CD4-positive, alpha-beta T cell treated with Interleukin-2 at 100 ng/mL for 4 hours (primary cell): ENCODE measurements around the gene SPATA13.
"Not testable (repeated sequence)": the region's sequence is repeated elsewhere in the genome, so short reads cannot be mapped to it uniquely, and the experiment has no call there.

ENCODE experiments used
- DNase-seq: peaks from one replicate; pipeline ENCODE4 v3.0.0-alpha.2; 2020; ENCODE audit warnings: low spot score

Gene SPATA13

DNA sequence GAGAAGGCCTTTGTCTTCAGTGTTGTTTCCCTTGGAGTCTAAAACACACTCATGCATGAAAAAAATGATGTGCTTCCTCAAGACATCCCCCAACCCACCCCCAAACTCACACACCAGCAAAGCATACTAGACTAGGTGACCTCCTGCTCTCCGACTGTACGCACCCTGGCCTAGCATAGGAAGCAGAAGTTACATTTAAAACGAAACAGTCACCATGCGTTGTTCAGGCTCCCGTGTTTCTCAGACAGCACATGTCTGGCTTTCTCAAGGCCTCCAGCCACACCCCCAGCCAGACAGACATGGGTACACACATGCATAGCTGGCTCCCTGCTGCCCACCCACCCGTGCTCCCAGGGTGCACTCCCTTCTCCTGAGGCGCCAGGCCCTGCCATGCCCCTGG lies 120.2 kb downstream of the SPATA13 start:
- no peak for DNase-seq

DNA sequence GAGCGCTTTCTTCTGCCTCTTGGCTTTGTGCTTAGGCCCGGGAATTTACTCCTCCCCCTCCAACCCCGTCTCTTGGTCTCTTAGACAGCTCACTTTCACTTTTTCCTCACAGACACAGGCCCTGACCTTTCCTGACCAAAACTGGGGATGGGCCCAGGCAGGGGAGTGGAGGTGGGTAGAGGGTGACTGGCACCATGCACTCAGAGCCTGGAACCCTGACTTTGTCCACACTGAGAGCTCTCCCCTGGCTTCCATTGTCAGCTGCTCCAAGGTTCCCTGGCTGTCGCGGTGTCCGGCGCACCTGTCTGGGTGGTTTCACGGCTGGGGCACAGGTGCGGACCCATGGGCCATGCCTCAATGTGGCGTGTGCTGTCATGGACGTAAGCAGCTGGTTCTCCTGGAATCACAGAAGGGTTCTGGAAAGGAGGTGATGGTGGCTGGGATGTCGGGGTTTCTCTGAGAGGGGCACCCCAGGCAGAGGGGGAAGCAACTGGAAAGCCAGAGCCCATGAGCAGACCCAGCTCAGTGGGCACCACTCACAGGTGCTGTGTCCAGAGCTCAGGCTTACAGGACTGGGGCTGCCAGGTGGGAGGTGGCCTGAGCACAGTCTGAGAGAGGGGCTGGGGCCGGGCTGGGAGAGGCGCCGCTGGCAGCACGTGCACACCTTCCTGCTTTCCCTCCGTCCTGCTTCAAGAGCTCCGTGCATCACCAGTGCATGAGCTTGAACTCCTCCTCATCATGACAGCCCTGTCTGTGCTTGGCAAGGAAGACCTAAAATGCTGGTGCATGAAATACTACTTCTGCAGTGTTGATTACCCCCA lies 120.9 kb downstream of the SPATA13 start:
- DNase-seq: no peak

DNA sequence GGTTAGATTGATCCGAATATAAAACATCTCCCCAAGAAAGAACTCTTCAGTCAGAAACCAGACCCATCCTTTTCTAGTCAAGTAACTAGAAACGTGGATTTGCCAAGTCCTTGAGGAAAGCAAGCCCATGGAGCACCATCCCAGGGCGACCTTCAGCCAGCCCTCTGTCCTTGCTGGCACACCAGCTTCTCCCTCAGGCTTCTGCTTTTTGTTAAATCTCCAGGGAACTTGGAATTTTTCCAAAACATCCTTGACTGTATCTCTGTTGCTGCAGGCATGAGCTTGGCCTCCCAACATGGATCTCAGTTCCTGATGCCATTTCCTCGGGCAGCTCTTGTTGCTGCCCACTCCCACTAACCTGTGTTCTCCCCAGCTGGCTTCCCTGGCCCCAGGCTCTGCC lies 121.7 kb downstream of the SPATA13 start:
- DNase-seq: no peak

DNA sequence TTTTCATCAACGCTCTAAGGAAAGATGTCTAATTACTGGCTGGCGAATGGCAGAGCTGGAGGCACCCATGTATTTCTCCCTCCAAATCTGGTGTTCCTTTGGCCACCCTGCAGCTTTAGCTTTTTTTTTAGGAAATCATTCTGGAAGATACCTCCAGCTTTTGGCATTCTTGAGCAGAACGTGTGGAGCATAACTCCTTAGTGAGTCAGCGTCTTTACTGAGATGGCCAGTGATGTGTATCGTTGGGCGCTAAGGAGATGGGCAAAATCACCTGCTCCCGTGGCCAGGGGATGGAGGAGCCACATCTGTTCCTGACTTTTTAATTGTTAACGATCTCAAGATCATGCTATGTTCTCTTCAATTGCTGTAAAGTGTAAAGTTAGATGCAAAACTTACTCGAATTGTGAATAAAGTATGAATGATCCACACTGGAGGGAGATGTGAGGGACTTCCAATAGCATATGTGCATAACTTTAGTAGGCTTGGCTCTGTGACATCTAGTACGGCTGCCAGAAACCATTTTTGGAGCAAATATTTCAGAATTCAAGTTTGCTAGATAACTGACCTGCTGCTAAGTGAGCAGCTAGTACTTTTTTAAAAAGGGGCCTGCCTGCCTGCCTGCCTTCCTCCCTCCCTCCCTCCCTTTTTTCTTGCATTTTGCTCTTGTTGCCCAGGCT lies 124.5 kb downstream of the SPATA13 start:
- no peak for DNase-seq

DNA sequence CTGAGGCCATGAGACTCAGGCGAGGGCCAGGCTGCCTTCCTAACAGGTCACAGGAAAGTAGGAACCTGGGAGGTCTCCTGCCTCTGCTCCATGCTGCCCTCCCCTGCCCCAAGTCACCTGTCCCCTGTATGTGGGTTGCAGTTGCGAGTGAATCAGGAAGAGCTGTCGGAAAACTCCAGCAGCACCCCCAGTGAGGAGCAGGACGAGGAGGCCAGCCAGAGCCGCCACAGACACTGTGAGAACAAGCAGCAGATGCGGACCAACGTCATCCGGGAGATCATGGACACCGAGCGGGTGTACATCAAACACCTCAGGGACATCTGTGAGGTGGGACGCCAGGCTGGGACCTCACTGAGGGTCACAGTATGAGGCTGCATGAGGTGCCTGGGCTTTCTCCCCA lies 126.1 kb downstream of the SPATA13 start:
- no peak for DNase-seq

DNA sequence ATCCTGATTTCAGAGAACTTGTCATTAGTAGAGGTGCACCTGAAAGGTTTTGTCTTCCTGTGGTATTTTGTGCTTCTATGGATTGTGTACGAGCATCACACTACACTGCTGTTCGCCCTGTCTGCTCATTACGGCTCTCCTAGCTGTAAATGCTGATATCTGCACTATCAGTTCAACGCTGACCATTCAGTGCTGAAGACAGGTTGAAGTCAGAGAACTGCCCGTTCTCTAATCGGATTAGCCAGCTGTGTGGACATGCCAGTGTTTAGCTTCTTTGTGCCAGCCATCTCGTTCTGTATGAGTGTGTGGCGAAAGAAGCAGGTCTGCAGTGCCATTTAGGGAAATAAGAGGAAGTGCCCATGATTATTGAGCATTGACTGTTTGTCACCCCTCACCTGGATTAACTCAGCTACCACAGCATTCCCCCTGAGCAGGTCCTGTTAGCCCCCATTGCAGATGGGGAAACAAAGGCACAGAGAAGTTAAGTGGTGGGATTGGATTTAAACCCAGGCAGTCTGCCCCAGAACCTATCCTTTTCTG lies 127.3 kb downstream of the SPATA13 start:
- no peak for DNase-seq

DNA sequence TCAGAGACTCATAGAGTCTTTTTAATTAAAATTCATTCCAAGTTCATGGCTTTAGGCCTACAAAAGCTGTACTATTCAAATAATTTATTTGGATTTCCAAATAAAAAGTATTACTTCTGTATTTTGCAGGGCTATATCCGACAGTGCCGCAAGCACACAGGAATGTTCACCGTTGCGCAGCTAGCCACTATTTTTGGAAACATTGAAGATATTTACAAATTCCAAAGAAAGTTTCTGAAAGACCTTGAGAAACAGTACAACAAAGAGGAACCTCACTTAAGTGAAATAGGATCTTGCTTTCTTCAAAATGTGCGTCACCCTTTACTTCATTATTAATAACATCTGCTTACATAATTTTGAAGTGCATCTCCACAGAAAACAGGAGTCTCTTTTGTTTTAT lies 128.3 kb downstream of the SPATA13 start:
- no peak for DNase-seq

DNA sequence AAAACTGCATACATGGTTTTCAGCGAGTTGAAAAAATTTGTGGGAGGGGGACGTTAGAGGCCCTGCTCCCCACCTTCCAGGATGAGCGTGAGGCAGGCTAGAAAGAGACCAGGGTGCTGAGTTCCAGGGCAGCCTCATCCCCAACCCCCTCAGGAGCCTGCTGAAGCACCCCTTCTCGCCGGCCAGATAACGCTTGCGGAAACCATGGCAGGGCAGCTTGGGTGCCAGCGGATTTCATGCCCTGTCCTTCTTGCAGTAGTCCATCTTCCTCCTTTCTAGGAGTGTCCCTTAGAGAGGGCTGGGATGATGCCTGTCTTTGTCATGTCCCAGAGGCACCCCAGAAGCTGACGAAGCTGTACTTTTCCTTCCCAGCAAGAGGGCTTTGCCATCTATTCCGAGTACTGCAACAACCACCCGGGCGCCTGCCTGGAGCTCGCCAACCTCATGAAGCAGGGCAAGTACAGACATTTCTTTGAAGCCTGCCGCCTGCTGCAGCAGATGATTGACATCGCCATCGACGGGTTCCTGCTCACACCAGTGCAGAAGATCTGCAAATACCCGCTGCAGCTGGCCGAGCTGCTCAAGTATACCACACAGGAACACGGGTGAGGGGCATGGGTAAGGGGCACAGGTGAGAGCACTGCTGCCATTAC lies 129.9 kb downstream of the SPATA13 start:
- no peak for DNase-seq

DNA sequence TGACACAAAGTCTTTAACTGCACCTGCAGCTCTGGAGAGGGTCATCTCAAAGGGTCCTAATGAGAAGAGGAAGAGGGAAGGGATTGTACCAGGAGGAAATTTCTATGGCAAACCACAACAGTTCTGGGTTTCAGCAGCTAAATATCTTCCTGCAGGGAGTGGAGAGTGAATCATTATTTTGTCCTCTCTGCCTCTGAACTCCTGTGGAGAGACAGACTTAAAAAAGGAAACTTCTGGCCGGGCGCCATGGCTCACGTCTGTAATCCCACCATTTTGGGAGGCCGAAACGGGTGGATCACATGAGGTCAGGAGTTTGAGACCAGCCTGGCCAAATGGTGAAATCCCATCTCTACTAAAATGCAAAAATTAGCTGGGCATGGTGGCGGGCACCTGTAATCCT lies 132.0 kb downstream of the SPATA13 start:
- no peak for DNase-seq

DNA sequence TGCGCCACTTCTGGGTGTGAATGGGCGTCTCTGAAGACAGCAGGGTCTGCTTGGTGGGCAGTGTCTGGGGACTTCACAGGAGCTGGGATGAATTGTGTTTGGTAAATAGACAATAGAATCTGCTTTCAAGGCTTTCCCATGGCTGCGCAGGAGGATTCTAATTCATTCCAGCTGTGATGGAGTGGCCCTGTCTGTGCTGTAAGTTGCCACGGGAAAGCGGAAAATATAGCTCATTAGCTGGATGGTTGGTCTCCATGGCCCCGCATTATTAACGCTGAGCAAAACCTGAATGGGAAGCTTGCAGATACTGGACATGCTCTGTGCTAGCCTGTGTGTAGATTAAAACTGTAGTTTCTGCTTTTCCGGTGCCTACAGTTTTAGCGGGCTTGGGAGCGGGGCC lies 133.2 kb downstream of the SPATA13 start:
- DNase-seq: no peak

DNA sequence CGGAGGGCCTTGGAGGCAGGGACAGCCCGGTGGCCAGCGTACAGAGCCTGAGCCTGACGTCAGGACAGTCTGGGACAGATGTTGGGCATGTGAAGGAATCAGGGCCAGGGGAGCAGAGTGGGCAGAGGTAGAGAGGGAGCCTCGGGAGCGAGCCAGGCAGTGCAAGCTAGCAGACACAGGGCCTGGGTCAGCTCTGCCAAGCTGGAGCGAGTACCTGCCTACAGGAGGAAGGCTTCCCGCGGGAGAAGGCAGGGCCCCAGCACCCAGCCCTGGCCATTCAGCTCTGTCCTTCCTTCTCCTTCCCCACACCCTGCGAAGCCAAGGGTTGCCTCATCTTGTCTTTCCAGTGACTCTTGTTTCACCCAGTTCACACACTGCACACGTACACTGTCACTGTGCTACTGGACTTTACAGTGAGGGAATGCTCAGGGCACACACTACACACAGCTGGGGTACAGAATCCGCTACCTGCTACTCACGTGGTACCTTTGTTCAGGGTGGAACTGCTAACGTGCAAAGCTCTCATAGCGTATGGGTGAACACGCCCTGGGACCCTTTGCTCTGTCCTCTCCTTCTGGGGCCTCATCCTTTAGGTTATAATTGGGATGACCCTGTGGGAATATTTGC lies 139.1 kb downstream of the SPATA13 start:
- no peak for DNase-seq

DNA sequence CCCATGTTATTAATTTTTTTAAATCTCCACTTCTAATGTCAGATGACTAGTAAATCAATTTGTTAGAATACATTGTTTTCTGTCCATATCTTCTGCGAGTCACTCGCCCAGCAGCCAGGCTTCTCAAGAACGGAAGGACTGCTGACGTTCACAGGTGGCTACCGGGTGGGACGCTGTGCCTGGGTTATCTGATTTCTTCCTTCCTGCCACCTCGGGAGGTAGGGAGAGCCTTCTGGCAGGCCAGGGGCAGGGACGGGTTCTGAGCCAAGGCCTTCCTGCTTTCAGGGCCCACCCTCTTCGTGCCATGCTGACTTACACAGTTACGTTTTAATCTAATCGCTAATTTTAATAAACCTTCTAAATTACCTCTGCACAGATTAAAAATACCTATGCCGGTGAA lies 140.9 kb downstream of the SPATA13 start:
- DNase-seq: no peak

DNA sequence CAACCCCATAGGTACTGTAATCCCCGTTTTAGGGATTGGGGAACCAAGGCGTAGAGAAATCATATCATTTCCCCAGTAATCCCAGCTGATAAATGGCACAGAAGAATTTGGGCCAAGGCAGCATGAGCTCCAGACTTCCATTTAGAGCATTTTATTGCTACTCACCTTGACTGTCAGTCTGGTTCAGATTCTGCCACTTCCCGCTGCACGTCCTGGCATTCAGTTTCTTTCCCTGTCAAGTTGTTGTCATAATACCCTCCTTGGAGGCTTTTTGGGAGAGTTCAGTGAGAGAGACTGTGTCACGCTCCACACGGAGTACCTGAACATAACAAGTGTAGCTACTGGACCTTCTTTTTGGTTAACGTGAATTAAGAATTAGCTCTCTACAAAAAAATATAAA lies 141.4 kb downstream of the SPATA13 start:
- DNase-seq: no peak

DNA sequence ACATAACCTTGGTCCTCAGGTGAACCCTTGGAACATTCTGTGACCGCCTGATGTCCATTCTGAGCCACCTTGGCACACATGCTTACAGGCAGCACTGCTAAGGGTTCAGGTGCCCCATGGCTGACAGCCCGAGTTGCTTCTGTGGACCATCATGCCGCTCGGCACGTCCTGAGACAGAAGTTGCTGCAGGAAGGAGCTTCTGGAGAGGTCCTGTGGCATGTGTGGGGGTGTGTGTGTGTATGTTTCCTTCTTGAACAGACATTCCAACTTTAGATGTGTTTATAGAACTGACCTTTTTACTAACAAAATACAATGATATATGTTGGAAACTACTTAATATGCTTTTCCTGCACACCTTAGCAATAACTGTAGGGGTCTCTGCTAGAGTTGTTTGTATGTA lies 144.1 kb downstream of the SPATA13 start:
- no peak for DNase-seq

DNA sequence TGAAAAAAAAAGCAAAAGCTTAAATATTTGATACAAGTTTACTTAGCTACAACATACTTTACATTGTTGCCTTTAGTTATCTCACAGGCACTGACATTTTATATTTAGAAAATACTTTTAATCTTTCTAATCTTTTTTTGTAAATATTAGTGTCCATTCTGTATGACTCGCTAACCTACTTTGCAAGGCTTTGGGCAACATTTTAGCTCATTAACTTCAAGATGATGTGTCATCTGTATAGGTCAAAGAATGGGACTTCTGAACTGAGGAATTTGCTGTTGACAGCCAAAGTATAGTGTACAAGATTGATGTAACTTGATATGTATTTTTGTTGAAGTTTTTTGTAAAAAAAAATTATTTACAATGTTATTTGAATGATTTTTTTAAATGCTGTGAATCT lies 146.1 kb downstream of the SPATA13 start:
- no peak for DNase-seq

DNA sequence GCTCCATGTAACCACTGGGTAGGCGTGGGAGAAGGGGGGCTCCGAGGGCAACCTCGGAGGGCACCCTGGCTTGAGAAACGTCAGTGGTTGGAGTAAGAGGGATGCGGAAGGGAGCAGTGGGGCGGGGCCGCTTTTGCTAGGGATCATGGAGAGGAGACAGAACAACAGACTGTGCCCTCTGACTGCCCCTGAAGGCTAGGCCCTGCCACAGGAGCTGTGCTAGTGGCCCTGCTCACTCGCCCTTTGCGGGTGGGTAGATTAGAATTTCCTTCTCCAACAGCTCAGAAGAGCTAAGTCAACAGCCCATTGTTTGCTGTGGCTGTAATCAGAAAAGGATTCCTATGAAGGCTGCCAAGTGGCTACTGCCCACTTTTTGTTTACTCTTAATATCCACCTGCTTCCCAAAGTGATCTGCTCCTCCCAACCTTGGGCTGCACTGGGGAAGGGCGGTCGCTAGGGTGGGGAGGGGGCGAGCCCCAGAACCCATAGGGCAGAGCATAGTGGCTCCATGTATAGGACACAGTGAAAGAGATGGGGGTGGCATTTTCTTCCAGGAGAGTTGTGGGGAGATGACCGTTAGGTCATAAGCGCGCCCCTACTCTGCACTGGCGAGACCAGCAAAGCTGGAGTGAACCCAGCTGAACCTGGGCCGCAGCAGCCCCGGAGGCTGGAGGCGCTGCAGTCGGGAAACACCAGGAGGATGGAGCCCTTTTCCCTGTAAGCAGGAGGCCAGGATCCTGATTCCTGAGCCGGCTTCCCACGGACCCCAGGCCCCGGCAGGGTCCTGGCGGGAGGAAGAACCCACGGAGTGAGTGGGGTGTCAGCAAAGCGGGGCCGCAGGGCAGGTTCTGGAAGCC lies 146.9 kb downstream of the SPATA13 start:
- DNase-seq: no peak

DNA sequence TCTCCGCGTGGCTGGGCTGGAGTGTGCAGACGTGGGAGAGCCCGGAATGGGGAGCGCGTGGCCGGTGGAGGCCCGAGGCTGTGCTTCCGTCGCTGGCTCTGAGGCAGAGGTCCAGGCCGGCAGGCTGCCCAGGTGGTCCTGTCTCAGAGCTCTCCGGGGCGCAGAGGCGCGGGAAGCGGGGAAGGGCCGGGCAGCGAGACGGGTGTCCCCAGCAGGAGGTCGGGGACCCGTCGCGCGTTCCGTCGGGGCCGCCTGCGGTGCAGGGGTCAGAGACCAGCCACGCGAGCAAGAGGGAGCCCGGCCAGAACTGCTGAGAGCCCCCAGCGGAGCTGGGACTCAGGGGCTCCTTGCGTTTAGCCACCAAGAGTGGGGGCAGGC lies 147.5 kb downstream of the SPATA13 start:
- no peak for DNase-seq

DNA sequence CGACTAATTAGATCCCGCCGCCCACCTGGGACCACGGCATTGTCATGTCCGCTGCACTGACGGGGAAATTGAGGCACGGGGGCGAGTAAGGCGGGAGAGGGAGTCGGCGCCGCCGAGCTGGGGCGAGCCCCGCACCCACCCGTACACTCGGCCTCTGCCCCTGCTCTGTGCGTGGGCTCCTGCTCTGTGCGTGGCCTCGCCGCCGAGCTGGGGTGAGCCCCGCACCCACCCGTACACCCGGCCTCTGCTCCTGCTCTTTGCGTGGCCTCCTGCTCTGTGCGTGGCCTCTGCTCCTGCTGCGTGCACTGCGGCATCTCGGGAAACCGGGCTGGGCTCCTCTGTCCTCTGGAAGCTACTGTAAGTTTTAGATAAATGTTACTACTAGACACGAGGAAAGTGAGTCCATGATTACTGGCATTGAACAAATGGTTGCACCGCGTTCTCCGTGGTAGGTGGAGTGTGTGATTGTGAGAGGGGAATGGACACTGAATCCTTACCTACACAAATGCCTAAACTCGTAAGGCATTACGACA lies 148.0 kb downstream of the SPATA13 start:
- no peak for DNase-seq

DNA sequence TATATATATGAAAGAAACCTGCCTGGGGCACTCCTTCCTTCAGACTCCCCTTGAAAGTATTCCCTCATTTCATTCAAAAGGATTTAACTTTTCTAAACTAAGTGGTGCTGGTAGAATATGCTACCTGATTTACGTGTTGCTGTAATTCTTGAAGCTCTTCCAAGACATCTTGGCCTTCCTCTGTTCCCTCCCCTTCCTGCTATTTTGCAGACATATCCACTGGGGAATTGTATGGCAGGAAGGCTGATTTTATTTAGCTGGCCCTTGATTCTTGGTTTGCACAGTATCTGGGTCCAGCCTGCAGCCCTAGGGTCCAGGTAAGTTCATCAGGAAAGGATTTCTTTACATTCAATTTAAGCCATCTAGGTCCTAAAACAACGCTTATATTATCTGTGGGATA lies 148.8 kb downstream of the SPATA13 start, which contains the start of gene C1QTNF9:
TSS of gene C1QTNF9 (plus strand) at position 281 of the 400 bp plus-strand sequence. CDS start 6,424 bp downstream, outside the sequence.
- not testable (repeated sequence) for DNase-seq

DNA sequence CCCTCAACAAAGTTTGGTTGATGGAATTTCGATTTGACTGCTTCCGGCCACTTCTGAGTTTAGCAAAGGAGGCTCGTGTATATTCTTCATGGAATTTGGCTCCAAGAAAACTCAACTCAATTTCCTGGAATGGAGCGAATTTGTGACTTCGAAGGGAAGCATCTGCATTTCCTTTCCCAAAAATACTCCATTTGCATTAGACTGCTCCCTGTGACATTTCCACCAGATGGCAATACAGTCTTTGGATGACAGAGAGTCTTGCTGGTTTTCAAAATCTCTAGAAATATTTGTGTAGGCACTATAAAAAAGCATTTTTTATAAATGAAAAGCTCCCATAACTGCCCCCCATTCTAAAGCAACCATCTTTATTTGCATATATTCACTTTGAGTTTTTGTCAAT lies 152.9 kb downstream of the SPATA13 start:
- DNase-seq: no peak

DNA sequence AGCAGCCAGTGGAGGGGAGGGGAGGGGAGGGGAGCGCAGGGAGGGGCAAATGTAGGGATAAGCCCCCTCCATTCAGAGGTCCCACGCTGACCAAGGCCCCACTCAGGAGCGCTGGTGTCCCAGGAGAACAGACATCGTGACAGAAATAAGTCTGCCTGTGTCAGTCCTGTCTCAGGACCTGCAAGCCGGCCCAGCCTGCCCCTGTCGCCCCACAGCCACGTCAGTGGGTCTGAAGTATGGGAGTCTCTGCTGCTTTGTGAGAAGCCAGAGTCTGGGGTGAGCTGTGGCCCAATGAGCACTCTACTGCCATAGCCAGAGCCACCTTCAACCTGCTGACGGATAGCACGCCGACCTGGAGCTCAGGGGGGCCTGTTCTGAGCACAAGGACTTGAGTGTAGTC lies 157.3 kb downstream of the SPATA13 start:
- DNase-seq: not testable (repeated sequence)
